Measurements from ENCODE around the gene ASB11.
A peak's percentile ranks its signal among the peaks of the same experiment; 100 is the strongest.
"Not testable (repeated sequence)": the region's sequence is repeated elsewhere in the genome, so short reads cannot be mapped to it uniquely, and the experiment has no call there.

The ASB11 gene

DNA sequence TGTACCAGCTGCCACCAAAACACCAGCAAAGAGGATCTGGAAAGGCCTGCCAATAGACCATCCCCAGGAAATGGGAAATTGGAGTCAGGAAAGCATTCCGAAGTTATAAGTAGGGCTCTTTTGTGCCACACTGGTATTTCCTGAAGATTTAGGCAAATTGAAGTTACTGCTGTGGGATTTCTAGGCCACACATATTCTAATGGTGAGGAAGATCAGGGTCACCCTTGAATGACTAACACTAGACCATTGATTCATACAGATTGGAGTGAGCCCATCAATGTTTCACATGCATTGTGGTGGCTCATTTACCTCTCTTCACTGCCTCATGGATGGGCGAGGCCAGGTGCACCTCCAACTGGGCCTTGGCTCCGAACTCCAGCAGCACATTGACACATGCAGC, 22.6 kb downstream of the ASB11 start:
- H3K4me1 Mint-ChIP-seq (ENCODE audit: low read depth): no peaks in the 10 kb centered on the region

DNA sequence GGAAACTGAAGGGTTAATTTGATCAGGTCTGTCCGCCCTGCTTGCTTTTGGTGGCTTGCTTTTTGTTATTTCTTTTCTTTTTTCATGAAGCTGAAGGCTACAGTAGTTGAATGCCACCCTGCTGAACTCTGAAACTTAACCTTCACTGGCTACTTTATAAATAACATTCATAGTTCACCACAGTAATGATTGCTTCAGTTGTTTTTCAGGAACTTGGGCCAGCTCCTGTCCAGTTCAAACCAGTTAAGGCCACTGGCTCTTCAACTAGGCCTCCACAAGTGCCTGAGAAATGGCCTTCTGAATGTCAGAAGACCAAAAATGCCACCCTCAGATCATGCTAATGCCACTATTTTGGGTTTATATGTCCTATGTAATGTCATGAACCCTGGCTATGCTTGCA, 37.8 kb downstream of the ASB11 start:
- no peak overlapping the region for H3K4me3 Mint-ChIP-seq
- H3K27ac Mint-ChIP-seq: no peak overlapping the region
- H3K4me1 Mint-ChIP-seq (ENCODE audit: low read depth): no peaks in the 10 kb centered on the region
- H3K27me3 Mint-ChIP-seq (ENCODE audit: low read depth): peaks cover 4% of the 10 kb centered on the region
- no peaks in the 10 kb centered on the region for H3K9me3 Mint-ChIP-seq
- DNase-seq (ENCODE audit: low spot score): no peak
- no peaks in the 10 kb centered on the region for H3K36me3 Mint-ChIP-seq (ENCODE audit: low read depth)

More for the DNA sequence above, 22.6 kb downstream of the ASB11 start:
- DNase-seq (ENCODE audit: low spot score): no peak
- no peak overlapping the region for H3K27ac Mint-ChIP-seq
- no peaks in the 10 kb centered on the region for H3K27me3 Mint-ChIP-seq (ENCODE audit: low read depth)
- H3K9me3 Mint-ChIP-seq: no peaks in the 10 kb centered on the region
- H3K36me3 Mint-ChIP-seq (ENCODE audit: low read depth): no peaks in the 10 kb centered on the region
- no peak overlapping the region for H3K4me3 Mint-ChIP-seq

DNA sequence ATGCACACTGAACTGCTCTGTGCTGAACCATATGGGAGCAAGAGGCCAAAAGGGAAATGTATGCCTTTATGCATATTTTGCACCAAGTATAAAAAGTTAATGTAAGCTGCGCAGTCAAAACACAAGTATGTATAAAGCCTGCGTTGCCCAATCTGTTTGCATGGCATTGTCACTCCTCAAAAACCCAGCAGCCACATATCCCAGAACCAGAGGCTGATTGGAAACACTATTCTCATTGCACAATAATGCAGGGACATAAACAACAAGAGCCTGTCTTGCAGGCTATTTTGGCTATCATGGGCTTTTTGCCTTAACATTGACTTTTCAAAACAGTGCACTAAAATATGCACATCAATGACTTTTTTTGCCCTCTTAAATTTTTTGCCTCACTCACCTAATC, 40.5 kb downstream of the ASB11 start:
- no peaks in the 10 kb centered on the region for H3K4me1 Mint-ChIP-seq (ENCODE audit: low read depth)
- no peaks in the 10 kb centered on the region for H3K27me3 Mint-ChIP-seq (ENCODE audit: low read depth)
- H3K27ac Mint-ChIP-seq: no peak overlapping the region
- H3K4me3 Mint-ChIP-seq: no peak overlapping the region
- no peaks in the 10 kb centered on the region for H3K9me3 Mint-ChIP-seq
- no peak for DNase-seq (ENCODE audit: low spot score)
- no peaks in the 10 kb centered on the region for H3K36me3 Mint-ChIP-seq (ENCODE audit: low read depth)

DNA sequence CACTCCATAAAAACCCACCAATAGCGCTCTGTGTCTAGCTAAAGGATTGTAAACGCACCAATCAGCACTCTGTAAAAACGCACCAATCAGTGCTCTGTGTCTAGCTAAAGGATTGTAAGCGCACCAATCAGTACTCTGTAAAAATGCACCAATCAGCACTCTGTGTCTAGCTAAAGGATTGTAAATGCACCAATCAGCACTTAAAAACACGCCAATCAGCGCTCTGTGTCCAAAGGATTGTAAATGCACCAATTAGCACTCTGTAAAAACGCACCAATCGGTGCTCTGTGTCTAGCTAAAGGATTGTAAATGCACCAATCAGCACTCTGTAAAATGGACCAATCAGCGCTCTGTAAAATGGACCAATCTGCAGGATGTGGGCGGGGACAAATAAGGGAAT, 42.2 kb downstream of the ASB11 start:
- not testable (repeated sequence) for H3K9me3 Mint-ChIP-seq; H3K4me3 Mint-ChIP-seq; H3K27me3 Mint-ChIP-seq (ENCODE audit: low read depth); H3K36me3 Mint-ChIP-seq (ENCODE audit: low read depth); H3K4me1 Mint-ChIP-seq (ENCODE audit: low read depth); DNase-seq (ENCODE audit: low spot score); H3K27ac Mint-ChIP-seq

DNA sequence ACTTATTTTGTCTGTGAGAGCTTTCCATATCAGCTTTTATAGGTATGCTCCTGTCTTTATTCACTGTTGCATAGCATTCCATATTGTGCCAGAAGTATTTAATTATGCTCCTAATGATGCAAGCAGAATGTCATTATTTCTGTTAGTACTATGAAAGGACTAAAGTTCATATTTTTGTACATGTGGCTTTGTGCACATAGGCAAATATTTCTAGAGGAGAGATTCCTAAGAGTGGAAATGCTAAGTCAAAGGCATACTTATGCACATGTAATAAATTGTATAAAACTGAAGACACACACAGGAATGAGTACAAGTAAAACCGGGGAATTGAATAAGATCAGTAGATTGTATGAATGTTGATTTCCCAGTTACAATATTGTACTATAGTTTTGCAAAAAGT, 43.7 kb downstream of the ASB11 start:
- Mint-ChIP-seq H3K36me3 (ENCODE audit: low read depth) (no peaks in the 10 kb centered on the region), H3K9me3 (no peaks in the 10 kb centered on the region), H3K4me3 (no peak overlapping the region), H3K4me1 (ENCODE audit: low read depth) (peaks cover 4% of the 10 kb centered on the region), H3K27me3 (ENCODE audit: low read depth) (no peaks in the 10 kb centered on the region), H3K27ac (no peak overlapping the region)
- no peak for DNase-seq (ENCODE audit: low spot score)

DNA sequence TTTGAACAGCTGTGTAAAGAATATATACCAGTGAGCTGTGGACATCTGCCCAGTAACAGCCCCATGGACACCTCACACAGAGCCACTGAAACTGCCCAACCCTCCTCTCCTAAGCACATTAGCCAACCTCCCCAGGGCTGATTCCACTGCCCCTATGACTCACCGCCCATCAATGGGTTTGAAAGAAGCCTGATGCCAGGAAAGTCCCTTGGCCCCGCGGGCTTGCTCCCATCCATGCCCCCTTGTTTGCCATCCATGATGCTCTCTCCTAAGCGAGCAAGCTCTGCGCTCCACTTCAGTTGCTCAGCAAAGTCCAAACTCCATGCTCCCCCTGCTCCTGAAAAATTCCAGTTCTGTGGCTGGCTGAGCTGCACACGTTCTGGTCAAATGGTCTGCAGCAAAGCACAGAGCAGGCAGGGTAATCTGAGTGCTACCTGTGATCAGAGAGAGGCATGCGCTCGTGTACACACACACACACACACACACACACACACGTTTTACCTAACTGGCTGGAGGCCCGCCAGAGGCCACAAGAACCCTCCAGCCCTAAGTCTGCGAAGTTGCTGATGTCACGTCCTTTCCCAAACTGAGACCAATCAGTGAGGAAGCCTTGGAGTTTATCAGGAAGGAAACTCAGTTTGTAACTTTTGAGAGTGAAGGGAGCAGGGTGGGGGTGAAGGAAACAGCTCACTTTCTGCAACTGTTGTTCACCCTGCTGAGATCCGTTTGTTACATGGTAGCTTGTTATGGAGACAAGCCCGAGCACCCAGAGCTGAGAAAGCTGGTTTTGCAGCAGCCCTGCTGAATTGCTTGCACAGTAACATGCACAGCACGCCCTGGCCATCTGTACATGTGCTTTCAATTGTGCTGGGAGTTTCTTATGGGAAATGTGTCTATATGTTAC, 45.6 kb downstream of the ASB11 start, which contains the start of gene ASB9:
Gene ASB9, minus strand, starts transcription at position 466 of the 904 bp plus-strand sequence. Its CDS starts 209 bp downstream, at position 257.
- Mint-ChIP-seq H3K4me3 (peak within 1 kb of the TSS; percentile 56), H3K27ac (no peak within 1 kb of the TSS)
- DNase-seq (ENCODE audit: low spot score): no peak

DNA sequence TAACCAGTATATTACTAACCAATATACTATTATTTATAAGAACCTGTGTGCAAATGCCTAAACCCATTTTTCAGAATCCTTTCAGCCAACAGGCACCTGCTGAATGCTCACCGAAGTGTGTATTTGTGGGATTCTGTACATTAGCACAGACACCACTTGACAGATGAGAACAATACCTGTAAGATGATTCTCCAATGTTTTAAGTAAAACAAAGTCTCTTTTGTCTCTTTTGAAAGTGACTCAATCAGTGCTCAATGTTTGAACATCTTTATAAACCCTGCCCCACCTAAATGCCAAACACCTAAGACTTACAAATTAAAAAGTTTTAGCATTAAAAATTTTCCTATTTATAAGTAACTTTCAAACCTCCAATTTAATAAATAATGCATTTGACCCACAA, 46.3 kb downstream of the ASB11 start:
- Mint-ChIP-seq H3K36me3 (ENCODE audit: low read depth) (no peaks in the 10 kb centered on the region), H3K27me3 (ENCODE audit: low read depth) (no peaks in the 10 kb centered on the region), H3K27ac (no peak overlapping the region), H3K4me3 (no peak overlapping the region), H3K4me1 (ENCODE audit: low read depth) (peaks cover 4% of the 10 kb centered on the region), H3K9me3 (no peaks in the 10 kb centered on the region)
- no peak for DNase-seq (ENCODE audit: low spot score)

More for the DNA sequence above, 45.6 kb downstream of the ASB11 start, which contains the start of gene ASB9:
- peaks cover 4% of the 10 kb centered on the region for H3K4me1 Mint-ChIP-seq (ENCODE audit: low read depth)
- no peaks in the 10 kb centered on the region for H3K9me3 Mint-ChIP-seq
- H3K36me3 Mint-ChIP-seq (ENCODE audit: low read depth): no peaks in the 10 kb centered on the region
- H3K27me3 Mint-ChIP-seq (ENCODE audit: low read depth): no peaks in the 10 kb centered on the region

DNA sequence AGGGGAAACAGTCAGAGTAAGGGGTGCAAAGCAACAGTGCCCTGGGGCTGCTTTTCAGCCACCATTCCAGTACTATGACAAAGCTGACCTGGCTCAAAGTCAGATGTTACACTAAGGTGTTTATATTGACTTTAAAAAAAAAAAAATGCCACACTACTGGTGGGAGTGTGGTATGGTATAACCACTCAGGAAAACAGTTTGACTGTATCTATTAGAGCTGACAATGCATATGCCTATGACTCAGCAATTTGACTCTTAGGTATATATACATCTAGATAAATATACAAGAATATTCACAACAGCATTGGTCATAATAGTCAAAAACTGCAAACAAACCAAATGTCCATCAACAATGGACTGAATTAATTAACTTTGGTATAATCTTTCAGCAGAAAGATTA, 60.6 kb downstream of the ASB11 start:
- no peak for DNase-seq (ENCODE audit: low spot score)
- Mint-ChIP-seq H3K4me1 (ENCODE audit: low read depth) (no peaks in the 10 kb centered on the region), H3K4me3 (no peak overlapping the region), H3K9me3 (no peaks in the 10 kb centered on the region), H3K27me3 (ENCODE audit: low read depth) (peaks cover 2% of the 10 kb centered on the region), H3K36me3 (ENCODE audit: low read depth) (no peaks in the 10 kb centered on the region), H3K27ac (no peak overlapping the region)

DNA sequence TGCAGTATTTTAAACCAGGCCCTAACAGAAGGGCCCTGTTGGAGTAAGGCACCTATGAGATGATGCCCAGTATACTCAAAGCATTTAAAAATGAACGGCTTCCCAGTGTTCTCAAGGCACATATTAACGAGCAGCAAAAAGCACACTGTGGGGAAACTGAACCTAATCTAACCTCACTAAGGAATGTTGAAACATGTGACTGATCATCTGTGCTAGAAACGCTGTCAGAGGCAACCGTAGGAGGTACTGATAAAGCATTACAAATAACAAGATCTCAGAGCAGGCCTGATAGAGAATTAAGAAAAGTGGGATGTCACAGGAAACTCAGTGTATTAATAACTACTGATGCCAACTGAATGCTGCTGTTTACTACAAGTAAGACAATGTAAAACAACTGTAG, 69.5 kb downstream of the ASB11 start:
- H3K36me3 Mint-ChIP-seq (ENCODE audit: low read depth): no peaks in the 10 kb centered on the region
- no peak overlapping the region for H3K4me3 Mint-ChIP-seq
- no peaks in the 10 kb centered on the region for H3K9me3 Mint-ChIP-seq
- peaks cover 3% of the 10 kb centered on the region for H3K4me1 Mint-ChIP-seq (ENCODE audit: low read depth)
- DNase-seq (ENCODE audit: low spot score): no peak
- H3K27me3 Mint-ChIP-seq (ENCODE audit: low read depth): no peaks in the 10 kb centered on the region
- H3K27ac Mint-ChIP-seq: no peak overlapping the region

DNA sequence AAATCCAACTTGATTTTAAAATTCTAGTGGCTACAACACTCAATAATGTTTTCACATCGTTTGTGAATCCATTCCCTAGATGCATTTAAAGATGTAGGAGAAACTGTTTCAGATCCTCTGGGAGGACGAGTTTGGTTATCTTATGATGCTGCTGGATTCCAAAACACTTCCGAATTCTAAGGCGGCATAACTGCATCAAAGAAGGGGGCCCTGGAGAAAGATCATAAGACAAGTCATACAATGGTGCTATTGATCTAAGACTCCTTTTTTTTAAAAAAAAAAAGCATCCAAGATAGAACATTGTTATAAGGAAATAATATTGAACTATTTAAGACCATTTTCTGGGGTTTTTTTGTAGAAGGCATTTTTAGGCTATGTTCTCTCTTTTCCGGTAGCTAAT, 71.0 kb downstream of the ASB11 start:
- DNase-seq (ENCODE audit: low spot score): no peak
- Mint-ChIP-seq H3K36me3 (ENCODE audit: low read depth) (no peaks in the 10 kb centered on the region), H3K9me3 (no peaks in the 10 kb centered on the region), H3K4me3 (no peak overlapping the region), H3K4me1 (ENCODE audit: low read depth) (peaks cover 3% of the 10 kb centered on the region), H3K27ac (no peak overlapping the region), H3K27me3 (ENCODE audit: low read depth) (no peaks in the 10 kb centered on the region)

DNA sequence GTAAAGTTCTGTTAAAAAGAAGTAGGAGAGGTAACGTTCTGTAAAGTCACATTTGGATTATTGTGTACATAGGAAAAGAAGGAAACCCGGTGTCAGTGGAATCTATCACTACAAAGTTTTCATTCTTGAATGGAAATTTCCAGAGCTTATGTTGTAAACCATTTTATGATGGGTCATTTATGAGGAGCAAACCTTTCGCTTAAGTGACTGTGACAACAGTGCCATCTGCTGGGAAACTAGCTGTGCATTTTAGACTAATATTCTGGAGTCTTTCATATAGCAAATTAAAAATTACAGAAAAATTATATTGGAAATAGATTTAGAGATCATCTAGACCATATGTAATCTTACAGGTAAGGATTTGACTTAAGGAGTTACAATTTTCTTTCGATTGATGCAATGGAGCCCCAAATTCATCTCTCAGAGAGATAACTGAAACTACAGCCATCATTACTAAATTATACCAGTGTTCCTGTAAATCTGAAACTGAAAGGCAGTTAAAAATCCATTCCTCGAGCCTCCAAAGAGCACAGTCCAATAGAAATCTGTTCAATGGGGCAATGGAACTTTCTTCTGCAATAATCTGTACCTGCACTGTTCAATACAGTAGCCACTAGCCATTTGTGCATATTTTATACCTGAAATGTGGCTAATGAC, 72.4 kb downstream of the ASB11 start:
- H3K27ac Mint-ChIP-seq: no peak overlapping the region
- H3K27me3 Mint-ChIP-seq (ENCODE audit: low read depth): no peaks in the 10 kb centered on the region
- H3K4me1 Mint-ChIP-seq (ENCODE audit: low read depth): peaks cover 3% of the 10 kb centered on the region
- no peaks in the 10 kb centered on the region for H3K9me3 Mint-ChIP-seq
- H3K36me3 Mint-ChIP-seq (ENCODE audit: low read depth): no peaks in the 10 kb centered on the region
- peak; percentile 4 for DNase-seq (ENCODE audit: low spot score)
- no peak overlapping the region for H3K4me3 Mint-ChIP-seq

DNA sequence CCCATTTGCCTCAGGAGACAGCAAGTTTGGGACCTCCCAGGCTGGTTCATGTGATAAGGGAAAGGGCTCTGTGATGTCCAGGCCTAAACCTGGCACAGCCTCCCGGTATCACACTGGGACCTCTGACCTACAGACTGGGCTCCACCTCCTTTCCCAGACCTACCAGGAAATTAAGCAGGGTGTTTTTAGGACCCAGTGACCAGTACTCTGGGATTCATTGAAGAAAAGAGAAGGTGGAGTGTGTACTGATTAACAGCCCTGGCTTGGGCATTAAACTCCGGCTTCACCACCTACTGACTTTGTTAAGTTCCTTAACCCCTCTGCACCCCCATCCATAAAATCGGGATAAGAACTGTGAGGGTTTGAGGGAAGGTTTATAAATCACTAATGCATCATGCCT, 74.1 kb downstream of the ASB11 start:
- DNase-seq (ENCODE audit: low spot score): no peak
- Mint-ChIP-seq H3K4me1 (ENCODE audit: low read depth) (no peaks in the 10 kb centered on the region), H3K27ac (no peak overlapping the region), H3K36me3 (ENCODE audit: low read depth) (no peaks in the 10 kb centered on the region), H3K9me3 (no peaks in the 10 kb centered on the region), H3K27me3 (ENCODE audit: low read depth) (peaks cover 5% of the 10 kb centered on the region), H3K4me3 (no peak overlapping the region)

DNA sequence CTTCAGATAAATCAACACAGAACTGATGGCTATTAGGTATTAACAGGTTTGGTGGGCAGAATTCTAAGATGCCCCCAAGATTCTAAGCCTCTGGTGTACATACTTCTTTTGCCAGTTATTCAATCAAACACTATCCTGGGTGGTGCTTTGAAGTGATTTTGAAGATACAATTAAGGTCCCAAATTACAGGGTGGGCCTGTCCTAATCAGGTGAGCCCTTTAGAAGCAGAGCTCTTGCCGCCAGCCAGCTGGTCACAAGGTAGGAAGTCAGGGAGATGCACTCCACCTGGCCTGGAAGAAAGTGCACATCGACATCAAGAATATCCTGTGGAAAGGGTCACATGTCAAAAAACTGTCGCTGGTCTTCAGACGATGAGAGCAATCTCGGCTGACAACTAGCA, 75.0 kb downstream of the ASB11 start:
- no peaks in the 10 kb centered on the region for H3K9me3 Mint-ChIP-seq

DNA sequence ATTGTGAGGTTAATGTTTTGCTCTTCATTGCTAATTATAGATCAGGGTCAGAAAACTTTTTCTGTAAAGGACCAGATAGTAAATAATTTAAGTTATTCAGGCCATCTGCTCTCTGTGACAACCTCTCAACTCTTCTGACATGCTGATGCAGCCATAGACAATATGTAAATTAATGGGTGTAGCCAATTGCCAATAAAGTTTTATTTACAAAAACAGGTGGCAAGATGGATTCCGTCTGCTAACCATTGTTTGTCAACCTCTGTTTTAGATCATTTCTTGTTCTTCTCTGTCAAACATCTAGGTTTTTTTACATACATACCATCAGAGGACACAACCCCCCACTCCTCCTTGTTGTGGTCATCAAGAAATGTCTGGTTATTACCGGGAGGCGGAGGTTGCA, 79.3 kb downstream of the ASB11 start:
- no peaks in the 10 kb centered on the region for H3K9me3 Mint-ChIP-seq
- H3K27ac Mint-ChIP-seq: no peak overlapping the region
- H3K4me3 Mint-ChIP-seq: no peak overlapping the region
- no peaks in the 10 kb centered on the region for H3K4me1 Mint-ChIP-seq (ENCODE audit: low read depth)
- H3K27me3 Mint-ChIP-seq (ENCODE audit: low read depth): peaks cover 7% of the 10 kb centered on the region
- no peak for DNase-seq (ENCODE audit: low spot score)
- H3K36me3 Mint-ChIP-seq (ENCODE audit: low read depth): no peaks in the 10 kb centered on the region

More for the DNA sequence above, 75.0 kb downstream of the ASB11 start:
- no peak overlapping the region for H3K27ac Mint-ChIP-seq
- no peaks in the 10 kb centered on the region for H3K36me3 Mint-ChIP-seq (ENCODE audit: low read depth)
- H3K27me3 Mint-ChIP-seq (ENCODE audit: low read depth): peaks cover 5% of the 10 kb centered on the region
- H3K4me1 Mint-ChIP-seq (ENCODE audit: low read depth): no peaks in the 10 kb centered on the region
- no peak overlapping the region for H3K4me3 Mint-ChIP-seq
- no peak for DNase-seq (ENCODE audit: low spot score)

Measured in T-helper 2 cell treated with Interferon-gamma antibody and Interleukin-4, amounts not matched to agents 5 μg/mL and 100 μg/mL, for 36 hours (primary cell).